Measurements from ENCODE around the gene DPYSL4. TPM values are rescaled to one million over a fixed set of nuclear protein-coding genes. Genes with fewer than 3 reads are reported as not detected.

The DPYSL4 gene
- total and polyA plus RNA-seq, 2 experiments from 2014 or later: 10.6 to 23.9 TPM

DNA sequence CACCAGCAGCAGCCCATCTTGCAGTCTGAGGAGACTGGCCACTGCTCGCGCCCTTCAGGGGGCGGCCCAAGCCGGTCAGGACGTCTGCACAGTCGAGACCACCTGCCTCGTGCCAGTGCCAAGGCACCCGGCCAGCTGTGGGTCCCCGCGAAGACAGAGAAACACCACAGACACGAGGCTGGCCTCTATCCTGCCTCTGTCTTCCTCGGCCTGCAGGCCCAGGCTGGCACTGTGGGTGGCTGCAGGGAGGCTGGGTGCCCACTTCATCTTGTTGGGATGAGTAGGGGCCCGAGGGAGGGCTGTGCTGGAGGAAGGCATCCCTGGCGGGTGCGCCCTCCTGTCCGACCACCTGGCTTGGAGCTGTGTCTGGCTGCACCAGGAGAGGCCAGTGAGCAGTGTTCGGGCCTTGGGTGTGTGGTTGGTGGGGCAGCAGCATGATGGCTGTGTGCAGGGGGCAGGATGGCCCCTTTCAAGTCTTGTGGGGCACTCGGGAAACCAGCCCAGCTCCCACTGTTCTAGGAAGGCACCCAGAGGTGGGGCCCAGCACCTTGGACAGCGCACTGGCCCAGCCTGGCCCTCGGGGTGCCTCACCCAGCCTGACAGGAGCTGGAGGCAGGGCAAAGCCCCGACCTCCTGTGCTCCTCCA, 7.3 kb downstream of the DPYSL4 start:
- H3K4me2 ChIP-seq: no peak overlapping the region
- peaks cover 7% of the 10 kb centered on the region for H3K27me3 Mint-ChIP-seq (ENCODE audit: insufficient read depth, low read depth, poor library complexity)
- no peaks in the 10 kb centered on the region for H3K9me2 ChIP-seq (ENCODE audit: insufficient read depth)
- no peak overlapping the region for H3K27ac Mint-ChIP-seq
- peaks cover 9% of the 10 kb centered on the region for H3K36me3 Mint-ChIP-seq (ENCODE audit: low read depth)
- peak; percentile 59 for ATAC-seq
- no peaks in the 10 kb centered on the region for H3K79me2 ChIP-seq (replicated peaks; ENCODE audit: insufficient read depth)
- DNase-seq (ENCODE audit: low spot score): no peak
- no peak overlapping the region for H3K4me3 ChIP-seq
- TF ChIP-seq NANOG (IDR thresholded peaks at IDR 0.05; ENCODE audit: borderline replicate concordance) (no peak), REST (IDR thresholded peaks at IDR 0.05; ENCODE audit: unreplicated experiment) (peak; percentile 77)
- H2AFZ ChIP-seq: no peak overlapping the region
- H3K4me1 Mint-ChIP-seq: no peaks in the 10 kb centered on the region
- H3K9me3 Mint-ChIP-seq: no peaks in the 10 kb centered on the region; the same call in 1 of the 3 replicates
- no peaks in the 10 kb centered on the region for H3F3A ChIP-seq (replicated peaks; ENCODE audit: low read depth)
- no peaks in the 10 kb centered on the region for H4K20me1 ChIP-seq (replicated peaks; ENCODE audit: insufficient read depth)
- H3K36me3 ChIP-seq (ENCODE audit: insufficient read depth): no peaks in the 10 kb centered on the region
- H3K27me3 ChIP-seq (ENCODE audit: insufficient read depth): no peaks in the 10 kb centered on the region; the same call in 1 of the 2 replicates
- no peak overlapping the region for H3K4me3 Mint-ChIP-seq
- no peak overlapping the region for H3K27ac ChIP-seq (ENCODE audit: low read depth)
- H3K4me1 ChIP-seq (ENCODE audit: insufficient read depth): no peaks in the 10 kb centered on the region

GRCh38 chr10:132194726-132195125, 8.0 kb downstream of the DPYSL4 start:
- no peak overlapping the region for H3K4me3 Mint-ChIP-seq
- Histone ChIP-seq H4K20me1 (replicated peaks; ENCODE audit: insufficient read depth) (no peaks in the 10 kb centered on the region), H3K27ac (ENCODE audit: low read depth) (no peak overlapping the region), H3K36me3 (ENCODE audit: insufficient read depth) (no peaks in the 10 kb centered on the region), H3K4me1 (ENCODE audit: insufficient read depth) (no peaks in the 10 kb centered on the region), H3K4me2 (no peak overlapping the region), H3F3A (replicated peaks; ENCODE audit: low read depth) (no peaks in the 10 kb centered on the region), H3K9me2 (ENCODE audit: insufficient read depth) (no peaks in the 10 kb centered on the region), H3K27me3 (ENCODE audit: insufficient read depth) (no peaks in the 10 kb centered on the region), H3K79me2 (replicated peaks; ENCODE audit: insufficient read depth) (no peaks in the 10 kb centered on the region), H3K4me3 (no peak overlapping the region), H2AFZ (no peak overlapping the region)
- no peak for DNase-seq (ENCODE audit: low spot score)
- no peaks in the 10 kb centered on the region for H3K4me1 Mint-ChIP-seq
- ATAC-seq: no peak
- peaks cover 4% of the 10 kb centered on the region for H3K27me3 Mint-ChIP-seq (ENCODE audit: insufficient read depth, low read depth, poor library complexity)
- H3K9me3 Mint-ChIP-seq: no peaks in the 10 kb centered on the region; the same call in 1 of the 3 replicates
- peaks cover 9% of the 10 kb centered on the region for H3K36me3 Mint-ChIP-seq (ENCODE audit: low read depth)
- H3K27ac Mint-ChIP-seq: no peak overlapping the region
- TF ChIP-seq JUNB (IDR thresholded peaks at IDR 0.05; ENCODE audit: unreplicated experiment) (no peak), CTCF (conservative IDR thresholded peaks at IDR 0.05; ENCODE audit: low read depth in 2 of 2) (no peak), POLR2AphosphoS5 (IDR thresholded peaks at IDR 0.05; ENCODE audit: low read depth) (no peak), ZNF331 (CRISPR knock-in tag; IDR thresholded peaks at IDR 0.05; ENCODE audit: low read depth) (no peak), STAT1 (IDR thresholded peaks at IDR 0.05; ENCODE audit: unreplicated experiment) (no peak), EZH2 (IDR thresholded peaks at IDR 0.05; ENCODE audit: low read depth, unreplicated experiment) (no peak), EZH2phosphoT487 (IDR thresholded peaks at IDR 0.05; ENCODE audit: unreplicated experiment) (no peak), ETS1 (IDR thresholded peaks at IDR 0.05) (no peak), ZNF114 (CRISPR knock-in tag; IDR thresholded peaks at IDR 0.05) (no peak), REST (IDR thresholded peaks at IDR 0.05; ENCODE audit: unreplicated experiment) (no peak)

Data from GM23338 (cell line).